ENCODE measurements around the gene FMO2.

- TF ChIP-seq POLR2A (IDR thresholded peaks at IDR 0.05; ENCODE audit: low read depth, low read length) (no peak), TAF1 (IDR thresholded peaks at IDR 0.05; ENCODE audit: borderline replicate concordance, low read depth, low read length) (no peak)
Measured at GRCh38 chr1:171161431-171161830, 23.7 kb upstream of the FMO2 start.
